GM21515 (cell line): ENCODE data around the gene MAML3.

Experiments used
- ATAC-seq: cut with Tn5 transposase; IDR thresholded peaks from one replicate; pipeline ENCODE4 v1.9.1; 2021; ENCODE audit not compliant: unreplicated experiment

MAML3 gene

DNA sequence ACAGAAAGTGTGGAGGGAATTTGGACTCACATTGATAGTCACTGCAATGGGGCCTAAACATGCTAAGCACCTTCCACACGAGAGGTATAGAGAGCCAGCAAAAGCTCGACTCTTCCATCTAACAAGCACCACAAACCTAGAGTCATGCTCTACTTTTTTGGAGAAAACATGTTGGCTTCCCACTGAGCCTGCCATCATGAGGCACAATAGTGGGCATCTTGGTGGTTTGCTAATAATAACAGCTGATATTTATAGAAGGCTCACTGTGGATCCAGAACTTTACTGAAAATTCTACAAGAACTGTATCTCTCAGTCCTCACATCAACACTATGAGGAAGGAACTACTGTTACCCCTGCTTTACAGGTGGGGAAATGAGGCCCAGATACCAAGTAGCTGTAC is 26.6 kb downstream of the MAML3 start:
- no peak for ATAC-seq

DNA sequence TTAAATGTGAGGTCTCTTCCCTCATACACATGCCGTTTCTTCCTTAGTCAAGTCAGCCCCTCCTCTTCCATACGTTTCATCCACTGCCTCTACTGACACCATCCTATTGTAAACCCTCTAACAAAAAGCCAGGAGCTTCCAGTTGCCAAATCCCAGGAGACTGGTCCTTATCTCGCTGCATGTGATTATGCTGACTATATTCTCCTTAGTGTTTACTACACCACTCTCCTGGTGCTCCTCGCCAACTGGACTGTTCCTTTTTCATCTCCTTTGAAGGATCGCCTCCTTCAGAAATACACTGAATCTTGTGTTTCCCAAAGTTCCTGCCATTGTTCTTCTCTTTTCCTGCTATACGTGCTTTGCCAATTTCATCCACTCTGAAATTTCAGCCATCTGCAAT is 27.7 kb downstream of the MAML3 start:
- ATAC-seq: no peak

DNA sequence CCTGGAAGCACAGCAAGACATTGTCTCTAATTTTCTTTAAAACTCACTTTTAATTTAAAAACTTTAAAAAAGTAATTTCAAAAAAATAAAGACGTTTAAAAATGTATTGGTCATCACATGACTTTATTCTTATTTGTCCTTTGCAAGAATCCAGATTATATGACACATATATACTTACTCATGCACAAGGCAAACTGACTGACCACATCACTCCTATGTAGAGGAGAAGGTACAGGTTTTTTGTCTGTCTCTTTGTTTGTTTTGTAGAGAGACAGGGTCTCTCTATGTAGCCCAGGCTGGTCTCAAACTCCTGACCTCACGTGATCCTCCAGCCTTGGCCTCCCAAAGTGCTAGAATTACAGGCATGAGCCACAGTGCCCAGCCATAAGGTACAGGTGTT is 28.6 kb downstream of the MAML3 start:
- no peak for ATAC-seq

DNA sequence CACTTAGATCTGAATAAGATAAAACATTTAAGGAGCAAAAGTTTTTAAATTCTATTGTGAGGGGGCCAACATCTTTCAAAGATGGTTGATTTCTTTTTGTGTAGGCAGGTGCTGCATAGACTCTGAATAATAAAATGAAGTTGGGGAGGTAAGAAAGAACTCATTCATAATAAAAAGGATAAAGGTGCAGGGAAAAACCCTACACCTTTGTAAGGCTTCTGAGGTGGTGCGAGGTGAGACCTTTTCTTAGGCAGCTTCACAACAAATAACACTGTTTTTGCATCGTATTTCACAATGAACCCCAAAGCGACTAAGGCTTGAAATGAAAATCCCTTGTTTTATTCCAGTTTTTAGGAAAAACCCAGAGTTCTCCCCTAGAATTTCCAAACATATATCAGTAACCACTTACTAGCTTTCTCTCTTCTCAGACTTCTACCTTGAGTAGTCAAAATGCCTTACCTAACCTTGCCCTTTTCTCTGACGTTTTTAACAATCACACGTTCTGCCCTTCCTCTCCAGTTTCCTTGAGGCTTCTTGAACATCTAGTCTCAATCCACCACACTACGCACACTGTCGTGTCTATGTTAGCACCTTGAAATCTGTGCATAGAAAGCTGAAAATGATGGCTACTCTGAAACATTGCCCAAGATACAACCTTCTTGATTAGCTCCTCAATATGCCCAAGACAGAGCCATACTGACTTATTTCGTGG is 30.2 kb downstream of the MAML3 start:
- no peak for ATAC-seq

DNA sequence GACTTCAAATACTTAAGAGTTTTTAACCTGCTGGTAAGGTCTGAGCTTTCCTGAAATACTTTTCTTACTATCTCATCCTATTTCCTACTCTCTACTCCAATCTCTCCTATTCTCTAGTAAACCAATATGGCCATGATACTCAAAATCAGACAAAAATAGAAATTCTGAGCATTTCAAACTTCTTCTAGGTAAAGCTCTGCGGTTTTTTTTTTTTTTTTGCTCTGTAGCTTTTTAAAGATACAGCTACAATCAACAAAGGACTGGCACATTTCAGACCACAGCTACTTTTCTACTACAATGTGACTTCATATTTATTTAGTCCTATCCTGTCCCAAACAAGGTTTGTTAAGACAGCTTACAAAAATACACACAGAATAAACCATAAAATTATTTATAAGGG is 31.1 kb downstream of the MAML3 start:
- ATAC-seq: no peak

DNA sequence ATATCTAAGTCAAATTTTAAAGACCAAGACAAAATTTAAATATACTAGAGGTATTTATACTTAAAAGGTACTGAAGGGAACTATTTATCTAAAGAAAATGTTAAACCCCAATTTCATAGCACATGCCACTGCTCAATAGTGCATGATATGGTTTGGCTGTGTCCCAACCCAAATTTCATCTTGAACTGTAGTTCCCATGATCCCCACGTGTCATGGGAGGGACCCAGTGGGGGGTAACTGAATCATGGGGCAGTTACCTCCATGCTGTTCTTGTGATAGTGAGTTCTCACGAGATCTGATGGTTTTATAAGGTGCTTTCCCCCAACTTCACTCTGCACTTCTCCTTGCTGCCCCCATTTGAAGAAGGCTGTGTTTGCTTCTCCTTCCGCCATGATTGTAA is 32.3 kb downstream of the MAML3 start:
- no peak for ATAC-seq

DNA sequence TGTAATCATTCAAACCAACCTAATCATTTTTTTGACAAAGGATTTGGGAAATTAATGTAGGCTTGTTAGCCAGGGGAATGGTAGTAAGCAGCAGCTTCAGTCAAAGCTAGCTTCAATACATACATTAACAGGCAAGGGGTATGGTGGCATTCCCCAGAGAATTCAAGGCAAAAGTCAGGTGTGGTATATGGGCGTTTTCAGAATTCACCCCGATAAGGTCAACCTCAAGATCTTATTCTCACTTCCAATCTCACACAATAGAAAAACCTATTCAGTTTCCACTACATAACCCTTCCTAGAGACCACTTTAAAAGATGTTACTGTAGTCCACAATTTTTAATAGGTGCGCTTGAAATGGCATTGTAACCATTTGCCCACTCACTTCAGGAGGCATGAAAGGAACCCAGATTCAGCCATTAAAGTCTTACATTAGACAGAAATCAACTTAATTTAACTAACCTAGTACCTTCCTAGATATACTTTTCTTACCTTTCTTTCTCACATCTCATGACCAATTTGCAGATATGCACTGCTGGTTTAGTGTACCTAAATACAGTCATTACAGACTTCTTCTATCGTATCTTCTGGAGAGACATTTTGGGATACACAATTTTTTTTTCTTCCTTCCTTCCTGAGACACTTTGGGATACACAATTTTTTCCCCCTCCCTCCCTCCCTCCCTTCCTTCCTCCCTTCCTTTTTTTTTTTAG is 34.9 kb downstream of the MAML3 start:
- no peak for ATAC-seq

DNA sequence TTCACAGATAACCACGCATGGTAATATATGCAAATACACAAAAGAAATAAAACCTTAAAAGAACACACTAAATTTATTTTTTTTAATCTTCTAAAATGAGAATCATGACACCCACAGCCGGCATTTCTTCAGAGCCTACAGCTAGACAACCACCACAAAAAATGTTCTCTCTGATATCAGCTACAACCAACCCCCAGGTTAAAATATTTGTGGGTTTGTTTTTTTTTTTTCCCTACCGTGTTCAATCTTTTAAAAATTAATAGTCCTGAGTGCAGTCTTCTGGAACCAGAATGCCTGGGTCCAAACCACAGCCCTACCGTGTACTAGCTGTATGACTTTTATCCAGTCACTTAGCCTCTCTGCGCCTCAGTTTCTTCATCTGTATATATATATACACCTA is 36.0 kb downstream of the MAML3 start:
- no peak for ATAC-seq

DNA sequence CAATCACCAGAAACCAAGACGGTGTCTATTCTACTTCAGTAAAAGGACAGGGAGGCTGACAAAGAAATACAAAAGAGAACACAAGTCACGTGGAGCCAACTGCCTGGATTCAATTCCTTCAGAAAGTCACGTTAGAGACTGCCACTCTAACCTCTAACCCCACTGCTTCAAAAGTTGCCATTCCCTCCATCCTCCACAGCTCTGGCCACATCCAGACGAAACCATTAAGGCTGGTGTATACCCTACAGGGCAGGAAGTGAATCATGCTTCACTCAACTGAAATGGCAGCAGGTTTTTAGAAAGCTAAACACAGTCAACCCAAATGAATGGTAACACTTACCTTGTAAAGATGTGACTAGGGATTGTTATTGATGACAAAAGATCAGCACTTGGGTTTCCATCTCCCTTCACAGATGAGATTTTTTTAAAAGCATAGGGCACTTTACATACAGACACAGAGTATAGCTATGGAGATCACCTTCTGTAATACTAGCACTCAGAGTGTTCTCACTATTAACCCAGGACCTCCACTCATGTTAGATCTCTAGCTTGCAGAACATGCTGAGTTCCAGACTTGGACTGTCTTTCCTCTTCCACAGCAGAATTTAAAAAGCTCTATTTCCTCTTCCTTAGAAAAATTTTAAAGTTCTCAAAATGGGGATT is 37.4 kb downstream of the MAML3 start:
- no peak for ATAC-seq

DNA sequence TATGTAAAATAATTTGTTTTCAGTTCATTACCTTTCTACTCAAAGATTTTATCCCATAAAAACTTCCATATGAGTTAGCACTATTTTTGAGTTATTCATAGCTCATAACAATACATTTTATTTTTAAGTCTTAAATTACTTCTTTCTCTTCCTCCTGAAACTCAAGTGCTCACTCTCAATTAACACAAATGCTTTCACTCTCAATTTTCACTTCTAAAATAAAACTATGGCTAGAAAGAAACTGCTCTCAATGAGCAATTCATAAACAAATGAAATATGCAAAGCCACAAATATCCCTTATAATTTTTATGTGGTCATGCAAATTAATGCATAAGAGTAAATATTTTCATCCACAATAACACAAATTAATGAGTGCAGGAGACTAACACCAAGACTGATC is 38.8 kb downstream of the MAML3 start:
- no peak for ATAC-seq

DNA sequence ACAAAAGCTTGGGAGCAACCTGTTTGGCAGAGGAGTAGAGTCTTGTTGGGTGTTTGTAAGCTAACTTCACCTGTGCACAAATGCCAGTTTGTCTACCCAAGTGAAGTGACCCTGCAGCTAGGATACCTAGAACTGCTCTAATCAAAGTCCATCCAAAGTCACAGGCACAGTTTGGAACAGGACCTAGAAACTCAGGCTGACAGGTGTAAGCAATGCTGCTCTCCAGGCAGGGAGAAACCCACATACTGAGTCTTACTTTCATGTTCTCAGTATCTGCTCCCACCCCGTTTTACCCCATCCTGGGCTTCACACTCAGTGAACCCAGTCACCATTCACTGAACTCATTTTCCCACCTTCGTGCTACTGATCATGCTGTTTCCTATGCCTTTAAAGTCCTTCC is 40.3 kb downstream of the MAML3 start:
- ATAC-seq: no peak

DNA sequence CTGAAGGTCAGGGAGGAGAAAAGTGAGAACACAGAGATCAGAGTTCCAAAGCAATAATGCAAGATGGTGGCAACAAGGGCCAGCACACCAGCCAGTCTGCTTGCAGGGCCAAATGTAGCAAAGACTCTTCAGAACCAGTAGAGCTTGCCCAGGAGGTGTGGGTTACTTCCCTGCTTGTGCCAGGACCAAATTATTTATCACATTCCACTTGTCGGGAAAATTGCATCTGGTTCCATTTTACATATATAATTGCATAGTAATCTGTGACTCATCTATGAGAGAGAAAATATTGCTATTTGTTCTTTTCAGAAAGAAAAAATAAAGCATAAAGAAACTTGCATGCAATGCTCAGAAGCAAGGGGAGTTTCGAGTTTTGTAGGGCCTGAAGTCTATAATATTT is 41.4 kb downstream of the MAML3 start:
- no peak for ATAC-seq

DNA sequence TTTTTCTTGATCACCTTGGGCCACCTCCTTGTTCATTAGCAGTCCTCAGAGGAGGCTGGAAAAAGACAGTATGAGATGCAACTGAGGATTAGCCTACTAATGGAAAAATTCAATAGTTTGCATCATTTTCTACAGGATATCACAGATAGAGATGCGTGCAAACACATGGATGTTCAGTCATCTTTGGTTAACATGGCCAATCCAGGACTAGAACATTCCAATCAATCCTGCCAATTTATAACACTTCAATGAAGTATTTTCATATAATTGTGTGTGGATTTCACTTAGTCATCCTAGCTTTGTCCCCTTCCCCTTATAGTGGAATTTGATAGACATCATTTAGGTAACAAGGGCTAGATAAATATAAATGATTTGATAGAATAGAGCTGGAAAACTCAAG is 42.7 kb downstream of the MAML3 start:
- ATAC-seq: no peak

DNA sequence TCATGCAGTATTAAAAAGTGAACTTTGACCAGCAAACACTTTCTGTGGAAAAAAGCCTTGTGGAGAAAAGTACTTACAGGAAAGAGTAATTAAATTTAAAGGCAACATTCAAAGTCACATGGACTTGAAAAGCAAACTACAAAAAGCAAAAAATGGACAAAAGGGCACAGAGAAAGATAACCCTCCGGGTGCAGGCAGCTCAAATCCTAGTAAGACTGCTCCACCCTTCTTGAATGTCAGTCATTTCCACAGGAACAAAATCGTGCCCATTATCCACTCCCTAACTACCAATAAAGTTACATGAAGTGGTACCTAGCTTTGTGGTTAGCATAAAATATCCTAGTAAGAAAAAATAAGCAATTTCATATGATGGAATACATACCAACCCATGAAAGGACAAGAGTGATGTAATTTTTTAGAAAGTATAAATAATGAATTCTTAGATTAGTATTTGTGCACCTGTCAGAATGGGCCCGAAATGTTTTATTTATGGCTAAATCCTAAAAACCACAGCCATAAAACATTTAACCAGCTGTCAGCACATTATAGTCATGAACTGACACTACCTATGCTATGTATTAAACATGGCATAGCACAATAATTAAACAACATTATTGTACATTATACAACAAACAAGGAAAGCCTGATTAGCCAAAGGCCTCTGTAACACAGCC is 43.3 kb downstream of the MAML3 start:
- no peak for ATAC-seq

DNA sequence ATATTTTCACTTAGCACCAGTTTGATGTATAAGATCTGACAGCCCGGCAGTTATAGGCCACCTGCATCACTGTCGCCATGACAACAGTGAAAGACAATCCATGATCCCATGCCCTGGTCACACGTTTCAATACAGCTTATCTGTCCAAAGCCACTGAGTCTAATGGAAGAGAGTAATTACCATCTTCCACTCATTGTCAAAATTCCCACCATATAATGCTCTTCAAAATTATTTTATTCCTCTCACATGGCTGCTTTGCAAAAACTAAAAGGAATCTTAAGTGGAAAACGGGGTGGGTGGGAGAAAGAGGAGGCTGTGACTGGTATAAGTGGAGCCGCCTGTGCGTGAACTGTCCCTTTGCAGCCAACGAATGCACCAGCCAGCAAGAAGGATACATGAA is 44.2 kb downstream of the MAML3 start:
- ATAC-seq: no peak

DNA sequence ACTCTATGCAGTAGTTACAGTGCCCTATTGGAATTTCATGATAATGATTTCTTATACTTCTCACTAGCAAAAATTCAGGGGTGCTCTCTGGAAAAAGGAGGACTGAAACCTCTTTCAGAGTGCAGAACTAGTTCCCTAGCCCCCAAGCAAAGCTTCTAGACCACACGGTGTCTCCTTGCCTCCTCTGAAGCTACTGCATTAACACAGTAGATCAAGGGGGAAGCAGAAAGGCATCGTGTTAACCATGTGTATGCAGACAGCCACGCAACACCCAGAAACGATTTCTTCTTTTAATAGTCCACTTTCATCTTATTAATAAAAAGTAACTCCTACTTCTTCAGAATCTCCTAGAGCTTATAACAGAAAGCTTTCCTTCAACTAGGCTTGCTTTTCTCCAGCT is 44.7 kb downstream of the MAML3 start:
- ATAC-seq: no peak

DNA sequence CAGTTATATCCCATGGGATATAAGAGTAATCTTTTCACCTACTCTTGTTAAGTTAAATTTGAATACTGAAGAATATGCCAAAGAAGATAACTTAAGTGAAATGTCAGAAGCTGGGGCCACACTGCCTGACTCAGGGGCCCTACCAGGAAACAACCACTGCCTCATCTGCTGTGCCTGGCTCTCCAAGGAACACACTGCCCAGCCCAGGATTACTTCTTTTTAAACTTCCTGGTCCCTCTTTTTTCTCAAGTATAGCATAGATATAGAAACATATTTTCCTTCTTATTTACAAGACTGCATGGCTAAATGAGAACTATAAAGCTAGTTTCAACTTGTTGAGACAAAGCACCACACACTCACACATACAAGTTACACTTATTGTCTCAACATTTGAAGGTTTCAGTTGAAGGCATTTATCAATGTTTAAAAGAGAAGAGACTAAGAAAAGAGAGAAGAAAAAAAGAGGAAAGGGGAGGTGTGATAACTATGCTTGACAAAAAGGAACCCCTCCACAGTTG is 45.2 kb downstream of the MAML3 start:
- ATAC-seq: no peak

DNA sequence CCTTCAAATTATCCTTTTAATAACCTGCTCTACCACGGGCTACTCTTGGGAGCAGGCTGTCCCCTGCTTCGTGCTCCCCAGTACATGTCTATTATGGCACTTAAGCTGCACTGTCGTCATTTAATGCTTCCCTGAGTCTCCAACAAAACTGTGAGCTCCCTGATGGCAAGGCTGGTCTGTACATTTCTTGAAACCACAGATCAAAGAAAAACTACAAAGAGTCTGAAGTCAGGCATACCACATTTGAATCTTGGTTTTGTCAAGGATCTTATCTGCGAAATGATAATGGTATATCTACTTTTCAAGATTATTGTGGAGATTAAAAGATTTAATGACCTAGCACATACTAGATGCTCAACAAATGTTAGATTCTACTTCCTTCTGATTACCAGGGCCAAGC is 45.7 kb downstream of the MAML3 start:
- no peak for ATAC-seq

DNA sequence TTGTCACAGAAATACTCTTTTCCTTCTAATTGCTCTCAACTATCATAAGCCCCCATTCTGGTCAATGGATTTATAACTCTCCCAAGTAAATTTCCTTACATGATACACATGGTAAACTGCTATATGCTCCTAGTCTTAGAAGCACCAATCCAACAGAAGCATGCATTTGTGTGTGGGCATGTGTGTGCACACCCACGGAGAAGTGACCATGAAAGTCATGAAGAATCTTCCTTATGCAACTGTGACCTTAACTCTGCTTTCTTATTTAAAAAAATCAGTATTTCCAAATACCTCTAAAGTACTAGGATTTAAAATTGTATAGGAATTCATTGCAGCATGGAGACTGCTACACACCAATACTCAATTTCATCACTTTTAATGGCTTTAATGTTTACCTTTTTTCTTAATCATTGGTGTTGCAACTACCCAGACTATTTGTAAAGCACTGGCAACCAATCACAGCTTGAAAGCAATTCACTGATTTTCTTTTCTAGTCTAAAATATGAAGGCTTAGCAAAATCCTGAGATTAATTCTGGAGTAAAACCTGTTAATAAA is 47.6 kb downstream of the MAML3 start:
- no peak for ATAC-seq

DNA sequence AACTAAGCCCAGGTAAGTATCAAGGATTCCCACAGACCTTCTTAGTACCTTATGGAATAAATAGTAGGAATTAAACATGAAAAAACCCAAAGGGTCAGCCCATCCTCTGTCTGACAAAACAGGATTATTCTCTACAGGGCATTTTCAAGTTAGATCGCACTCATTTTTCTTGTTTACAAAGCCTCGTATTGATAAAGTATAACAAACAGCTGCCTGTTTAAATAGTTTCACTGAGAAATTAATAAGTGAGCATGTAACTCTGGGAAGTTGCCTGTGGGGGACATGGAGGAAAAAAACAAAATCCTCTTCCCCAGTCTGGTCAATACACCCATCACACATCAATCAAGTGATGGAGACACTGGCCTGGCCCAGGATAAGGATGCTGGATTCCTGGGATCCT is 48.5 kb downstream of the MAML3 start:
- no peak for ATAC-seq

DNA sequence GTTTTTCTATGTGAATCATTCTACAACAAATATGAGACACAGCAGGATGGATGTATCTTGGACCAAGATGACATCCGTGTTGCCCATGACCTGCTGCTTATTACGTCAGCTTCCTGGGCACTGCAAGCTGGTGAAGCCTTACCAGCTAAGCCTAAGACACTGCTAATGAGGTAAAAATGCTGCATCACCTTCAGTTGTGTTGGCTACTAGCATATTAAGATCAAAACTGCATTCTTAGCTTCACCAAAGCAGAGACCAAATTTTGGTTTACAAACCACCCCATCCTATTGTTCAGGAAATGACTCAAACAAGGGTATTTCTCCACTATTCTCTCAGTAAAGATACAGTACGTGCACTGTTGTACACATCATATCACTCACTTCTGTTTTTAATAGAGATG is 50.3 kb downstream of the MAML3 start:
- peak; percentile 72 for ATAC-seq
